Natural killer cell (primary cell): ENCODE data around the gene PHLDB1. TPM values are rescaled to one million over a fixed set of nuclear protein-coding genes. Genes with fewer than 3 reads are reported as not detected.
"Not testable (repeated sequence)": the region's sequence is repeated elsewhere in the genome, so short reads cannot be mapped to it uniquely, and the experiment has no call there.

Source experiments
- ATAC-seq, 3 donors: fragments of 150-1000 bp in 2 of 3; fragments of 200-7000 bp in 1 of 3; cut with Tn5 transposase; 1 replicate in 1 of 3; 2 replicates in 2 of 3; pipeline ENCODE4 v1.10.0; 2021; ENCODE audit warnings: mild to moderate bottlenecking in 2 of 3, moderate library complexity in 2 of 3
- DNase-seq, 2 donors: peaks; one replicate each; pipeline versions ENCODE4 v3.0.0 to v3.0.0-alpha.2; 2013 to 2021; ENCODE audit warnings: mixed read lengths in 1 of 2
- H3K27ac ChIP-seq: one replicate; pipeline ENCODE4 v1.5.1; 2013; ENCODE audit warnings: mild to moderate bottlenecking, low read length
- H3K27me3 ChIP-seq: one replicate; pipeline ENCODE4 v1.6.1; 2013; ENCODE audit warnings: low read length; ENCODE audit not compliant: control insufficient read depth, insufficient read depth
- H3K36me3 ChIP-seq: one replicate; pipeline ENCODE4 v1.6.1; 2013; ENCODE audit warnings: low read length; ENCODE audit not compliant: control insufficient read depth, insufficient read depth
- H3K4me1 ChIP-seq: one replicate; pipeline ENCODE4 v1.6.1; 2013; ENCODE audit warnings: low read length; ENCODE audit not compliant: control insufficient read depth, insufficient read depth
- H3K4me3 ChIP-seq: one replicate; pipeline ENCODE4 v1.5.1; 2013; ENCODE audit warnings: low read length
- H3K9me3 ChIP-seq: one replicate; pipeline ENCODE4 v1.6.1; 2013; ENCODE audit warnings: low read length; ENCODE audit not compliant: control insufficient read depth, insufficient read depth
- H3K27ac Mint-ChIP-seq, 2 donors: one replicate each; pipeline ENCODE4 v1.8.0; 2022; ENCODE audit warnings: mild to moderate bottlenecking in 2 of 2, mixed read lengths in 2 of 2, moderate library complexity in 1 of 2
- H3K27me3 Mint-ChIP-seq, 2 donors: one replicate each; pipeline ENCODE4 v1.8.0; 2022; ENCODE audit warnings: low read depth in 2 of 2, mixed read lengths in 2 of 2
- H3K36me3 Mint-ChIP-seq: one replicate; pipeline ENCODE4 v1.8.0; 2022; ENCODE audit warnings: mixed read lengths
- H3K4me1 Mint-ChIP-seq, 2 donors: one replicate each; pipeline ENCODE4 v1.8.0; 2022; ENCODE audit warnings: mixed read lengths in 2 of 2
- H3K4me3 Mint-ChIP-seq: one replicate; pipeline ENCODE4 v1.8.0; 2022; ENCODE audit warnings: mild to moderate bottlenecking, moderate library complexity, mixed read lengths
- H3K9me3 Mint-ChIP-seq, 2 donors: one replicate each; pipeline ENCODE4 v1.8.0; 2022; ENCODE audit warnings: mixed read lengths in 2 of 2
- CTCF ChIP-seq: fragments of 200-600 bp; IDR thresholded peaks from one replicate; pipeline ENCODE4 v1.8.0; 2022; ENCODE audit warnings: antibody characterized with exemption
- WGBS: methylation state at CpG from one replicate; pipeline ENCODE4 v1.1.7; 2013; ENCODE audit warnings: missing lambda C conversion rate; ENCODE audit not compliant: insufficient coverage; 5-methylcytosine and 5-hydroxymethylcytosine counted together
- intact Hi-C: fragments of 100-400 bp; cut with micrococcal nuclease; formaldehyde crosslinking; loops from one replicate; pipeline ENCODE4 v1.14.2; 2022
- total RNA-seq, 4 donors: library from RNA; stranded (reverse); fragments of 120-200 nt in 1 of 4; gene quantifications; one replicate each; pipeline versions ENCODE4 v1.2.3 to v1.2.4, GENCODE V29; 2013 to 2022

The PHLDB1 gene
- total RNA-seq, 3 donors from 2014 or later (not counting 1 experiment from before 2014, with no cell fraction given): 0.75 to 1.1 (median 0.95) TPM

GRCh38 chr11:118587952-118588351 is 19.5 kb upstream of the PHLDB1 start:
- peaks cover 12% of the 10 kb centered on the region for H3K36me3 Mint-ChIP-seq
- H3K27ac Mint-ChIP-seq: peak overlapping the region in 1 of 2 donors; percentile 18
- 100% methylated on average over 1 of the region's 1 CpG for WGBS

GRCh38 chr11:118592616-118593367 is 14.6 kb upstream of the PHLDB1 start:
- H3K4me1 ChIP-seq: no peaks in the 10 kb centered on the region
- no peaks in the 10 kb centered on the region for H3K9me3 Mint-ChIP-seq
- no peaks in the 10 kb centered on the region for H3K9me3 ChIP-seq
- no peak overlapping the region for H3K4me3 Mint-ChIP-seq
- H3K27ac Mint-ChIP-seq: peak overlapping the region in 1 of 2 donors; percentile 19
- H3K27me3 Mint-ChIP-seq: no peaks in the 10 kb centered on the region
- no peaks in the 10 kb centered on the region for H3K27me3 ChIP-seq
- no peak for TF ChIP-seq CTCF
- DNase-seq: no peak
- ATAC-seq: no peak
- H3K4me1 Mint-ChIP-seq: peaks cover 6 to 7% of the 10 kb centered on the region in 2 donors
- intact Hi-C loops: no loop called here
- no peak overlapping the region for H3K27ac ChIP-seq
- H3K36me3 Mint-ChIP-seq: peaks cover 8% of the 10 kb centered on the region
- H3K4me3 ChIP-seq: no peak overlapping the region
- 100% methylated on average over 1 of the region's 2 CpGs for WGBS
- peaks cover 74% of the 10 kb centered on the region for H3K36me3 ChIP-seq

More at GRCh38 chr11:118587952-118588351, 19.5 kb upstream of the PHLDB1 start:
- no peak for TF ChIP-seq CTCF
- no peak overlapping the region for H3K4me3 Mint-ChIP-seq
- H3K27me3 Mint-ChIP-seq: no peaks in the 10 kb centered on the region
- DNase-seq (no peak), ATAC-seq (no peak)
- H3K36me3 ChIP-seq: peaks cover 81% of the 10 kb centered on the region
- no peaks in the 10 kb centered on the region for H3K9me3 Mint-ChIP-seq
- no peaks in the 10 kb centered on the region for H3K9me3 ChIP-seq
- H3K27me3 ChIP-seq: no peaks in the 10 kb centered on the region
- no peak overlapping the region for H3K27ac ChIP-seq
- no peaks in the 10 kb centered on the region for H3K4me1 ChIP-seq
- no peak overlapping the region for H3K4me3 ChIP-seq
- intact Hi-C loops: no loop called here
- peaks cover 0 to 3% of the 10 kb centered on the region in 2 donors for H3K4me1 Mint-ChIP-seq

- H3K4me1 ChIP-seq, H3K9me3 Mint-ChIP-seq, H3K4me1 Mint-ChIP-seq, H3K4me3 Mint-ChIP-seq, H3K27me3 Mint-ChIP-seq, H3K4me3 ChIP-seq, H3K9me3 ChIP-seq, H3K27ac ChIP-seq, H3K27me3 ChIP-seq: not testable (repeated sequence)
- peaks cover 69% of the 10 kb centered on the region for H3K36me3 ChIP-seq
- WGBS: 67% methylated on average over 5 of the region's 5 CpGs
- ATAC-seq (peak in 2 of 3 donors; percentile 45 to 70), DNase-seq (peak in 1 of 2 donors; percentile 83)
- peaks cover 14% of the 10 kb centered on the region for H3K36me3 Mint-ChIP-seq
- H3K27ac Mint-ChIP-seq: peak overlapping the region in 1 of 2 donors; percentile 21
- TF ChIP-seq CTCF: peak; percentile 48
- intact Hi-C loops: loop anchor here (1.0 kb wide), 2 partner anchors 16 to 64 kb away; no protein-coding TSS in a partner anchor
Observed at GRCh38 chr11:118594984-118595383, 12.4 kb upstream of the PHLDB1 start.
